DMS53 (cell line): ENCODE data around the gene SLC7A6OS.

Experiments used
- DNase-seq: peaks from one replicate; lab custom pipeline; 2025; lab: John Stamatoyannopoulos, UW

SLC7A6OS gene

GRCh38 chr16:68279726-68280558 lies 30.8 kb downstream of the SLC7A6OS start:
- no peak for DNase-seq

- DNase-seq, result no peak
Measured at GRCh38 chr16:68276223-68276622, 34.5 kb downstream of the SLC7A6OS start.

GRCh38 chr16:68275611-68276191 lies 35.0 kb downstream of the SLC7A6OS start:
- DNase-seq, result peak; percentile 45

- DNase-seq, result no peak
Measured at GRCh38 chr16:68274441-68274840, 36.3 kb downstream of the SLC7A6OS start.

- DNase-seq, result no peak
Measured at GRCh38 chr16:68273896-68274295, 36.9 kb downstream of the SLC7A6OS start.

GRCh38 chr16:68273459-68273858 lies 37.3 kb downstream of the SLC7A6OS start:
- no peak for DNase-seq

- peak; percentile 63 for DNase-seq
Measured at GRCh38 chr16:68272507-68273209, 38.1 kb downstream of the SLC7A6OS start.

GRCh38 chr16:68270353-68270752 lies 40.4 kb downstream of the SLC7A6OS start:
- no peak for DNase-seq

- DNase-seq, result no peak
Measured at GRCh38 chr16:68269793-68270192, 41.0 kb downstream of the SLC7A6OS start.

- DNase-seq, result no peak
Measured at GRCh38 chr16:68267612-68268405, 42.9 kb downstream of the SLC7A6OS start.

GRCh38 chr16:68265078-68265920 lies 45.4 kb downstream of the SLC7A6OS start:
- peak; percentile 68 for DNase-seq

GRCh38 chr16:68264128-68265077 lies 46.3 kb downstream of the SLC7A6OS start, which contains the start of gene SLC7A6:
Gene SLC7A6, plus strand, starts transcription at chr16:68264526. Its CDS starts 10,201 bp downstream, at chr16:68274727.
- peak; percentile 75 for DNase-seq

GRCh38 chr16:68263559-68264127 lies 47.1 kb downstream of the SLC7A6OS start:
- no peak for DNase-seq

- DNase-seq, result no peak
Measured at GRCh38 chr16:68259007-68259825, 51.5 kb downstream of the SLC7A6OS start.

- peak; percentile 83 for DNase-seq
Measured at GRCh38 chr16:68257906-68258800, 52.6 kb downstream of the SLC7A6OS start.

- DNase-seq, result peak; percentile 93
Measured at GRCh38 chr16:68257251-68257905, 53.4 kb downstream of the SLC7A6OS start.

- no peak for DNase-seq
Measured at GRCh38 chr16:68255712-68256111, 55.0 kb downstream of the SLC7A6OS start.
